HepG2 (cell line): ENCODE measurements around the gene SLC2A4. TPM values are rescaled to one million over a fixed set of nuclear protein-coding genes. Genes with fewer than 3 reads are reported as not detected.

Source experiments
- FOXA3 ChIP-seq: IDR thresholded peaks from 2 replicates; pipeline ENCODE4 v1.6.1; 2016; ENCODE audit warnings: missing genetic modification reagents, missing compliant biosample characterization
- HDAC6 ChIP-seq: fragments of 200-600 bp; sonication (generic); IDR thresholded peaks from 2 replicates; pipeline ENCODE4 v1.7.0; 2017; ENCODE audit warnings: mild to moderate bottlenecking, antibody characterized with exemption, low read length, low read depth
- HMG20A ChIP-seq: IDR thresholded peaks from 2 replicates; pipeline ENCODE4 v1.6.1; 2016; ENCODE audit warnings: borderline replicate concordance
- HMGA1 ChIP-seq: sonication (generic); formaldehyde crosslinking; conservative IDR thresholded peaks from 2 replicates; pipeline ENCODE4 v1.4.0; 2020; ENCODE audit warnings: missing genetic modification reagents
- JUNB ChIP-seq: sonication (generic); formaldehyde crosslinking; IDR thresholded peaks from 2 replicates; pipeline ENCODE4 v1.8.0; 2022; ENCODE audit warnings: missing genetic modification reagents, mild to moderate bottlenecking, borderline replicate concordance
- KLF9 ChIP-seq: IDR thresholded peaks from 2 replicates; pipeline ENCODE4 v1.6.1; 2016; ENCODE audit warnings: low read depth
- MAFG ChIP-seq: sonication (generic); formaldehyde crosslinking; IDR thresholded peaks from 2 replicates; pipeline ENCODE4 v1.5.1; 2020; ENCODE audit warnings: mild to moderate bottlenecking, missing genetic modification reagents
- MLLT10 ChIP-seq: sonication (generic); formaldehyde crosslinking; IDR thresholded peaks from 2 replicates; pipeline ENCODE4 v1.4.0; 2020; ENCODE audit warnings: missing genetic modification reagents
- NFE2L1 ChIP-seq: sonication (generic); formaldehyde crosslinking; IDR thresholded peaks from 2 replicates; pipeline ENCODE4 v1.4.0; 2020; ENCODE audit warnings: missing genetic modification reagents, mild to moderate bottlenecking, borderline replicate concordance
- SETDB1 ChIP-seq: sonication (generic); formaldehyde crosslinking; IDR thresholded peaks from 2 replicates; pipeline ENCODE4 v1.5.1; 2020; ENCODE audit warnings: missing genetic modification reagents, mild to moderate bottlenecking, borderline replicate concordance
- SMYD3 ChIP-seq: sonication (generic); formaldehyde crosslinking; IDR thresholded peaks from 2 replicates; pipeline ENCODE4 v1.8.1; 2023; ENCODE audit warnings: mild to moderate bottlenecking, missing genetic modification reagents
- YEATS4 ChIP-seq: sonication (generic); formaldehyde crosslinking; IDR thresholded peaks from 2 replicates; pipeline ENCODE4 v1.4.0; 2020; ENCODE audit warnings: missing genetic modification reagents, borderline replicate concordance
- ZKSCAN8 ChIP-seq: IDR thresholded peaks from 2 replicates; pipeline ENCODE4 v1.6.1; 2016; ENCODE audit warnings: borderline replicate concordance, missing genetic modification reagents, missing compliant biosample characterization
- ZMAT3 ChIP-seq: sonication (generic); formaldehyde crosslinking; conservative IDR thresholded peaks from 2 replicates; pipeline ENCODE4 v1.7.0; 2021; ENCODE audit warnings: missing genetic modification reagents
- ZNF101 ChIP-seq: sonication (generic); formaldehyde crosslinking; IDR thresholded peaks from 2 replicates; pipeline ENCODE4 v1.4.0; 2020; ENCODE audit warnings: mild to moderate bottlenecking, low read depth, missing genetic modification reagents, borderline replicate concordance
- ZNF547 ChIP-seq: sonication (generic); formaldehyde crosslinking; IDR thresholded peaks from 2 replicates; pipeline ENCODE4 v1.5.1; 2020; ENCODE audit warnings: mild to moderate bottlenecking, missing genetic modification reagents
- ZNF850 ChIP-seq: sonication (generic); formaldehyde crosslinking; conservative IDR thresholded peaks from 2 replicates; pipeline ENCODE4 v1.9.0; 2021; ENCODE audit warnings: mild to moderate bottlenecking, missing genetic modification reagents
- polyA plus RNA-seq, 8 experiments: library from polyadenylated mRNA; depleted of rRNA in 3 of 8; stranded (reverse) in 7 of 8; unstranded in 1 of 8; fragments of >200 nt; fragmentation: Illumina TruSeq in 4 of 8; extraction: Trizol in 4 of 8; gene quantifications; 2 replicates each; pipeline versions ENCODE4 v1.2.1 to v1.2.3, GENCODE V29; 2011 to 2016; ENCODE audit warnings: low read depth in 4 of 8, missing spikeins in 1 of 8, mixed read lengths in 1 of 8; ENCODE audit not compliant: insufficient read depth in 1 of 8
- total RNA-seq, 5 experiments: library from RNA; depleted of rRNA; stranded (reverse); fragments of >200 nt; fragmentation: Illumina TruSeq; extraction: Trizol; gene quantifications; 2 replicates each; pipeline ENCODE4 v1.2.3, GENCODE V29; 2016; ENCODE audit warnings: low read depth in 1 of 5
- TF ChIP-seq, protein P1 (sequence below): sonication (generic); formaldehyde crosslinking; IDR thresholded peaks from 2 replicates; pipeline ENCODE4 v1.4.0; 2020; ENCODE audit warnings: missing genetic modification reagents, mild to moderate bottlenecking, borderline replicate concordance
- TF ChIP-seq, protein P2 (sequence below): sonication (generic); formaldehyde crosslinking; IDR thresholded peaks from 2 replicates; pipeline ENCODE4 v1.4.0; 2020; ENCODE audit warnings: missing genetic modification reagents
- TF ChIP-seq, protein P3 (sequence below): sonication (generic); formaldehyde crosslinking; IDR thresholded peaks from 2 replicates; pipeline ENCODE4 v1.4.0; 2020; ENCODE audit warnings: mild to moderate bottlenecking, missing genetic modification reagents
- TF ChIP-seq, protein P4 (sequence below): IDR thresholded peaks from 2 replicates; pipeline ENCODE4 v1.6.1; 2016; ENCODE audit warnings: missing compliant biosample characterization, missing genetic modification reagents, borderline replicate concordance
- TF ChIP-seq, protein P5 (sequence below): sonication (generic); formaldehyde crosslinking; IDR thresholded peaks from 2 replicates; pipeline ENCODE4 v1.5.0; 2020; ENCODE audit warnings: mild to moderate bottlenecking, missing genetic modification reagents

SLC2A4 gene
- total and polyA plus RNA-seq, 2 of the 13 experiments (the other 11 are each of a cell fraction or from before 2014, with no cell fraction given): 4.9 to 5.8 TPM

DNA sequence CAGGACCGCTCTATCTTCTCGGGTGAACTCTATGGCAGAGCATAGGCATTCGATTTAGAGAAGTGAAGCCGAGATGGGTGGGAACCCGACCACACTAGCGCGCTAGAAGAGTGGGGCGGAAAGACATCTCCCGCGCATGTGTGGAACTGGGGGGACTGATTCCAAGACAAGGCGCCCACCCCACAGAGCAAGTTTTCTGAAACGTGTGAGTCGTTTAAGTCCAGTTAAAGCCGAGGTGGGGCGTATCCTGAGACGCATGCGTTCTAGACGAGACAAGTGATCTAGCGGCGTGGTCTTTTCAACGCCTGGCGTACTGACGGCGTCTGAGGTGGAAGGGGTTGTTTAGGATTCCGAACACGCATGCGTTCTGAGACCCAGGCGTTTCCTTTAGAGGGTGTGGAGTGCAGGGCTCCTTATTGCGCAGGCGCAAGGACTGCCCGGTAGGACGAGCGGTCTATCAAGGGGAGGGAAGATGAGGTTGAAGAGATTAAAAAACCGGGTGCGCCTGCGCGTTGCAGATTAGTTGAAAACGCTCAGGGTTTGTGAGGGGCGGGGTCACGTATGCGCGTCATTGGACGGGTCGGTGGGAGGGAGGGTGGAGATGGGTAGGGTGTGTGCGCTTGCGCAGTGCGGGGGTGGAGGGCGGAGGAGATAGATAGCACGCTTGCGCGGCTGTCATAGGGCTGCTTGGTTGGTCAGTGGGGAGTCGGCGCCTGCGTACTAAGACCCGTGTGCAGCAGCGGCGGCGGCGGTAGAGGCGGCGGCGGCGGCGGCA, 25.6 kb downstream of the SLC2A4 start, which contains the start of gene EIF5A (continued):
- TF ChIP-seq, protein P1, sequence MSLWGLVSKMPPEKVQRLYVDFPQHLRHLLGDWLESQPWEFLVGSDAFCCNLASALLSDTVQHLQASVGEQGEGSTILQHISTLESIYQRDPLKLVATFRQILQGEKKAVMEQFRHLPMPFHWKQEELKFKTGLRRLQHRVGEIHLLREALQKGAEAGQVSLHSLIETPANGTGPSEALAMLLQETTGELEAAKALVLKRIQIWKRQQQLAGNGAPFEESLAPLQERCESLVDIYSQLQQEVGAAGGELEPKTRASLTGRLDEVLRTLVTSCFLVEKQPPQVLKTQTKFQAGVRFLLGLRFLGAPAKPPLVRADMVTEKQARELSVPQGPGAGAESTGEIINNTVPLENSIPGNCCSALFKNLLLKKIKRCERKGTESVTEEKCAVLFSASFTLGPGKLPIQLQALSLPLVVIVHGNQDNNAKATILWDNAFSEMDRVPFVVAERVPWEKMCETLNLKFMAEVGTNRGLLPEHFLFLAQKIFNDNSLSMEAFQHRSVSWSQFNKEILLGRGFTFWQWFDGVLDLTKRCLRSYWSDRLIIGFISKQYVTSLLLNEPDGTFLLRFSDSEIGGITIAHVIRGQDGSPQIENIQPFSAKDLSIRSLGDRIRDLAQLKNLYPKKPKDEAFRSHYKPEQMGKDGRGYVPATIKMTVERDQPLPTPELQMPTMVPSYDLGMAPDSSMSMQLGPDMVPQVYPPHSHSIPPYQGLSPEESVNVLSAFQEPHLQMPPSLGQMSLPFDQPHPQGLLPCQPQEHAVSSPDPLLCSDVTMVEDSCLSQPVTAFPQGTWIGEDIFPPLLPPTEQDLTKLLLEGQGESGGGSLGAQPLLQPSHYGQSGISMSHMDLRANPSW (CRISPR knock-in tag): no peak
- TF ChIP-seq SMYD3 (no peak), ZNF547 (CRISPR knock-in tag) (peak; percentile 79; the same call in 1 of the 2 replicates), KLF9 (CRISPR knock-in tag) (no peak), SETDB1 (no peak), ZKSCAN8 (CRISPR knock-in tag) (no peak), ZMAT3 (CRISPR knock-in tag) (peak; percentile 75), ZNF101 (CRISPR knock-in tag) (no peak), YEATS4 (CRISPR knock-in tag) (peak; percentile 20; the same call in 1 of the 2 replicates), HDAC6 (no peak), FOXA3 (CRISPR knock-in tag) (peak; percentile 40), JUNB (no peak), NFE2L1 (CRISPR knock-in tag) (no peak), ZNF850 (CRISPR knock-in tag) (no peak), HMGA1 (no peak), MLLT10 (CRISPR knock-in tag) (no peak), MAFG (no peak), HMG20A (CRISPR knock-in tag) (no peak)
- TF ChIP-seq, protein P2, sequence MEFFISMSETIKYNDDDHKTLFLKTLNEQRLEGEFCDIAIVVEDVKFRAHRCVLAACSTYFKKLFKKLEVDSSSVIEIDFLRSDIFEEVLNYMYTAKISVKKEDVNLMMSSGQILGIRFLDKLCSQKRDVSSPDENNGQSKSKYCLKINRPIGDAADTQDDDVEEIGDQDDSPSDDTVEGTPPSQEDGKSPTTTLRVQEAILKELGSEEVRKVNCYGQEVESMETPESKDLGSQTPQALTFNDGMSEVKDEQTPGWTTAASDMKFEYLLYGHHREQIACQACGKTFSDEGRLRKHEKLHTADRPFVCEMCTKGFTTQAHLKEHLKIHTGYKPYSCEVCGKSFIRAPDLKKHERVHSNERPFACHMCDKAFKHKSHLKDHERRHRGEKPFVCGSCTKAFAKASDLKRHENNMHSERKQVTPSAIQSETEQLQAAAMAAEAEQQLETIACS (CRISPR knock-in tag): no peak
- TF ChIP-seq, protein P3, sequence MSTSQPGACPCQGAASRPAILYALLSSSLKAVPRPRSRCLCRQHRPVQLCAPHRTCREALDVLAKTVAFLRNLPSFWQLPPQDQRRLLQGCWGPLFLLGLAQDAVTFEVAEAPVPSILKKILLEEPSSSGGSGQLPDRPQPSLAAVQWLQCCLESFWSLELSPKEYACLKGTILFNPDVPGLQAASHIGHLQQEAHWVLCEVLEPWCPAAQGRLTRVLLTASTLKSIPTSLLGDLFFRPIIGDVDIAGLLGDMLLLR (CRISPR knock-in tag): no peak; the same call in 1 of the 2 replicates
- TF ChIP-seq, protein P4, sequence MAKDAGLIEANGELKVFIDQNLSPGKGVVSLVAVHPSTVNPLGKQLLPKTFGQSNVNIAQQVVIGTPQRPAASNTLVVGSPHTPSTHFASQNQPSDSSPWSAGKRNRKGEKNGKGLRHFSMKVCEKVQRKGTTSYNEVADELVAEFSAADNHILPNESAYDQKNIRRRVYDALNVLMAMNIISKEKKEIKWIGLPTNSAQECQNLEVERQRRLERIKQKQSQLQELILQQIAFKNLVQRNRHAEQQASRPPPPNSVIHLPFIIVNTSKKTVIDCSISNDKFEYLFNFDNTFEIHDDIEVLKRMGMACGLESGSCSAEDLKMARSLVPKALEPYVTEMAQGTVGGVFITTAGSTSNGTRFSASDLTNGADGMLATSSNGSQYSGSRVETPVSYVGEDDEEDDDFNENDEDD: no peak
- TF ChIP-seq, protein P5, sequence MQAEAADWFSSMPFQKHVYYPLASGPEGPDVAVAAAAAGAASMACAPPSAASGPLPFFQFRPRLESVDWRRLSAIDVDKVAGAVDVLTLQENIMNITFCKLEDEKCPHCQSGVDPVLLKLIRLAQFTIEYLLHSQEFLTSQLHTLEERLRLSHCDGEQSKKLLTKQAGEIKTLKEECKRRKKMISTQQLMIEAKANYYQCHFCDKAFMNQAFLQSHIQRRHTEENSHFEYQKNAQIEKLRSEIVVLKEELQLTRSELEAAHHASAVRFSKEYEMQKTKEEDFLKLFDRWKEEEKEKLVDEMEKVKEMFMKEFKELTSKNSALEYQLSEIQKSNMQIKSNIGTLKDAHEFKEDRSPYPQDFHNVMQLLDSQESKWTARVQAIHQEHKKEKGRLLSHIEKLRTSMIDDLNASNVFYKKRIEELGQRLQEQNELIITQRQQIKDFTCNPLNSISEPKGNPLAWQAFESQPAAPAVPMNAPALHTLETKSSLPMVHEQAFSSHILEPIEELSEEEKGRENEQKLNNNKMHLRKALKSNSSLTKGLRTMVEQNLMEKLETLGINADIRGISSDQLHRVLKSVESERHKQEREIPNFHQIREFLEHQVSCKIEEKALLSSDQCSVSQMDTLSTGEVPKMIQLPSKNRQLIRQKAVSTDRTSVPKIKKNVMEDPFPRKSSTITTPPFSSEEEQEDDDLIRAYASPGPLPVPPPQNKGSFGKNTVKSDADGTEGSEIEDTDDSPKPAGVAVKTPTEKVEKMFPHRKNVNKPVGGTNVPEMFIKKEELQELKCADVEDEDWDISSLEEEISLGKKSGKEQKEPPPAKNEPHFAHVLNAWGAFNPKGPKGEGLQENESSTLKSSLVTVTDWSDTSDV (CRISPR knock-in tag): no peak
